Transverse colon (tissue), 4 donors: ENCODE measurements around the gene CILP2. TPM values are rescaled to one million over a fixed set of nuclear protein-coding genes. Genes with fewer than 3 reads are reported as not detected.

Experiments used
- DNase-seq: peaks from one replicate; pipeline ENCODE4 v3.0.0-alpha.2; 2019
- H3K27ac ChIP-seq, 4 donors: fragments of 200-600 bp; sonication (generic); 2 replicates each; pipeline ENCODE4 v1.5.1; 2016 to 2018; ENCODE audit warnings: inconsistent platforms in 4 of 4
- H3K27me3 ChIP-seq: fragments of 200-600 bp; sonication (generic); 2 replicates; pipeline ENCODE4 v1.5.1; 2017; ENCODE audit warnings: inconsistent platforms
- H3K36me3 ChIP-seq, 4 donors: fragments of 200-600 bp; sonication (generic); 2 replicates each; pipeline ENCODE4 v1.5.1; 2017 to 2019; ENCODE audit warnings: inconsistent platforms in 4 of 4
- H3K4me1 ChIP-seq, 4 donors: fragments of 200-600 bp; sonication (generic); 2 replicates each; pipeline ENCODE4 v1.5.1; 2017 to 2020; ENCODE audit warnings: inconsistent platforms in 4 of 4
- H3K4me3 ChIP-seq, 4 donors: fragments of 200-600 bp; sonication (generic); 1 replicate in 1 of 4; 2 replicates in 3 of 4; pipeline versions ENCODE4 v1.5.1 to v1.6.1; 2017 to 2019; ENCODE audit warnings: inconsistent platforms in 4 of 4
- H3K9me3 ChIP-seq, 2 donors: fragments of 200-600 bp; sonication (generic); 2 replicates each; pipeline ENCODE4 v1.5.1; 2017 to 2019; ENCODE audit warnings: inconsistent platforms in 2 of 2
- EP300 ChIP-seq: sonication (generic); formaldehyde crosslinking; IDR thresholded peaks from one replicate; pipeline ENCODE4 v1.6.1; 2017; ENCODE audit warnings: antibody characterized with exemption, low read depth
- POLR2A ChIP-seq: fragments of 450-650 bp; IDR thresholded peaks from one replicate; pipeline ENCODE4 v1.6.1; 2016; ENCODE audit warnings: antibody characterized with exemption, mild to moderate bottlenecking, moderate library complexity
- POLR2AphosphoS5 ChIP-seq, 3 donors: sonication (generic); formaldehyde crosslinking; IDR thresholded peaks; one replicate each; pipeline ENCODE4 v1.6.1; 2016; ENCODE audit warnings: antibody characterized with exemption in 3 of 3
- WGBS, 2 donors: methylation state at CpG; one replicate each; pipeline ENCODE4 v1.1.5; 2018; ENCODE audit warnings: low coverage in 1 of 2; 5-methylcytosine and 5-hydroxymethylcytosine counted together
- in situ Hi-C, 4 donors: fragments of 200-750 bp; cut with MboI; loops; one replicate each; pipeline versions ENCODE4 v1.15.0 to v1.15.1; 2017; ENCODE audit warnings: low sequenced_read_pairs in 3 of 4, low pct_ligation_motif_present in 1 of 4, low pct_unique_long_range_greater_than_20kb in 1 of 4
- intact Hi-C: fragments of 100-400 bp; cut with DNase I; formaldehyde crosslinking; loops from one replicate; pipeline ENCODE4 v1.15.1; 2023; ENCODE audit warnings: low total_unique reads
- total RNA-seq, 4 donors: library from RNA; depleted of rRNA; stranded (reverse); fragments of >200 nt; gene quantifications; one replicate each; pipeline ENCODE4 v1.1.0, GENCODE V29; 2016
- TF ChIP-seq, protein P1 (sequence below), 5 experiments: fragments of 200-600 bp in 3 of 5; fragments of 450-650 bp in 2 of 5; sonication (generic) in 3 of 5; IDR thresholded peaks; 1 replicate in 2 of 5; 2 replicates in 3 of 5; pipeline ENCODE4 v1.5.1; 2016 to 2017; ENCODE audit warnings: antibody characterized with exemption in 5 of 5, inconsistent platforms in 3 of 5, mild to moderate bottlenecking in 2 of 5, moderate library complexity in 1 of 5

CILP2 gene
- total RNA-seq, 4 donors from 2014 or later, result 0.48 TPM; not detected in 3

- Histone ChIP-seq H3K36me3 (peaks cover 0 to 13% (median 6%) of the 10 kb centered on the region in 4 donors), H3K9me3 (no peaks in the 10 kb centered on the region), H3K27me3 (no peaks in the 10 kb centered on the region), H3K4me3 (no peak overlapping the region), H3K4me1 (peaks cover 0 to 3% (median 1%) of the 10 kb centered on the region in 4 donors), H3K27ac (no peak overlapping the region)
- 85% methylated on average over 11 of the region's 11 CpGs; no CpG with 5 or more reads in 1 of the 2 donors for WGBS, 2 donors
- intact Hi-C loops, result no loop called here
- DNase-seq, result no peak
- in situ Hi-C loops, result no loop called here
- TF ChIP-seq POLR2A (no peak), POLR2AphosphoS5 (IDR thresholded peaks at IDR 0.05) (no peak), EP300 (no peak)
- TF ChIP-seq, protein P1, sequence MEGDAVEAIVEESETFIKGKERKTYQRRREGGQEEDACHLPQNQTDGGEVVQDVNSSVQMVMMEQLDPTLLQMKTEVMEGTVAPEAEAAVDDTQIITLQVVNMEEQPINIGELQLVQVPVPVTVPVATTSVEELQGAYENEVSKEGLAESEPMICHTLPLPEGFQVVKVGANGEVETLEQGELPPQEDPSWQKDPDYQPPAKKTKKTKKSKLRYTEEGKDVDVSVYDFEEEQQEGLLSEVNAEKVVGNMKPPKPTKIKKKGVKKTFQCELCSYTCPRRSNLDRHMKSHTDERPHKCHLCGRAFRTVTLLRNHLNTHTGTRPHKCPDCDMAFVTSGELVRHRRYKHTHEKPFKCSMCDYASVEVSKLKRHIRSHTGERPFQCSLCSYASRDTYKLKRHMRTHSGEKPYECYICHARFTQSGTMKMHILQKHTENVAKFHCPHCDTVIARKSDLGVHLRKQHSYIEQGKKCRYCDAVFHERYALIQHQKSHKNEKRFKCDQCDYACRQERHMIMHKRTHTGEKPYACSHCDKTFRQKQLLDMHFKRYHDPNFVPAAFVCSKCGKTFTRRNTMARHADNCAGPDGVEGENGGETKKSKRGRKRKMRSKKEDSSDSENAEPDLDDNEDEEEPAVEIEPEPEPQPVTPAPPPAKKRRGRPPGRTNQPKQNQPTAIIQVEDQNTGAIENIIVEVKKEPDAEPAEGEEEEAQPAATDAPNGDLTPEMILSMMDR (IDR thresholded peaks at IDR 0.05), result no peak
These were observed 29.8 kb upstream of the CILP2 start for GRCh38 chr19:19508217-19508616.

- Histone ChIP-seq H3K9me3 (no peaks in the 10 kb centered on the region), H3K36me3 (peaks cover 0 to 8% (median 2%) of the 10 kb centered on the region in 4 donors), H3K27me3 (no peaks in the 10 kb centered on the region), H3K4me3 (no peak overlapping the region), H3K27ac (no peak overlapping the region), H3K4me1 (peaks cover 0 to 8% (median 4%) of the 10 kb centered on the region in 4 donors)
- TF ChIP-seq, protein P1 (IDR thresholded peaks at IDR 0.05), result no peak
- no peak for TF ChIP-seq POLR2A
- no peak for TF ChIP-seq POLR2AphosphoS5 (IDR thresholded peaks at IDR 0.05)
- TF ChIP-seq EP300, result no peak
- 56% methylated on average over 3 of the region's 6 CpGs; no CpG with 5 or more reads in 1 of the 2 donors for whole genome bisulfite sequencing, 2 donors
- in situ Hi-C loops (no loop called here), intact Hi-C loops (no loop called here)
- DNase-seq, result no peak
These were observed 27.6 kb upstream of the CILP2 start for GRCh38 chr19:19510432-19510831.

DNA sequence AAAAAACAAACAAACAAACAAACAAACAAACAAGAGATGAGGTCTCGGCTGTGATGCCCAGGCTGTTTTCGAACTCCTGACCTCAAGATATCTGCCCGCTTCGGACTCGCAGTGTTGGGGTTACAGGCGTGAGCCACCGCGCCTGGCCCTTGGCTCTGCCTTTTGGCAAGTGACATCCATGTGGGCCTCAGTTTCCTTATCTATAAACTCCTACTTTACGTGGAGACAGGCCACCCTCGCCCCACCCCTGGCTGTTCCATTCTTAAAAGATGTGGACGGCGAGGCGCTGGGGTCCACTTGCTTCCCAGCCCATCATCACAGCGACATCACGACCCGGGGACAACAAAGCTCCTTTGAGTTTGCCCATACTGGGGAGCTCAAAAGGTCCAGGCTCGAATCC, 24.4 kb upstream of the CILP2 start:
- no peaks in the 10 kb centered on the region for H3K27me3 ChIP-seq
- intact Hi-C loops (no loop called here), in situ Hi-C loops (no loop called here)
- peaks cover 6 to 28% (median 19%) of the 10 kb centered on the region in 4 donors for H3K4me1 ChIP-seq
- no peaks in the 10 kb centered on the region for H3K36me3 ChIP-seq
- DNase-seq, result no peak
- WGBS, 2 donors, result 89 to 92% methylated on average over 4 to 17 of the region's 17 CpGs
- peak overlapping the region in 1 of 4 donors; percentile 51 for H3K27ac ChIP-seq
- TF ChIP-seq EP300 (no peak), POLR2AphosphoS5 (IDR thresholded peaks at IDR 0.05) (no peak), POLR2A (no peak)
- TF ChIP-seq, protein P1 (IDR thresholded peaks at IDR 0.05), result no peak
- H3K4me3 ChIP-seq, result peak overlapping the region in 1 of 4 donors; percentile 13
- no peaks in the 10 kb centered on the region for H3K9me3 ChIP-seq

GRCh38 chr19:19514215-19514657, 23.8 kb upstream of the CILP2 start:
- Histone ChIP-seq H3K4me3 (peak overlapping the region in 1 of 4 donors; percentile 13), H3K4me1 (peaks cover 6 to 30% (median 19%) of the 10 kb centered on the region in 4 donors), H3K27ac (peak overlapping the region in 2 of 4 donors; percentile 30 to 64), H3K36me3 (no peaks in the 10 kb centered on the region), H3K9me3 (no peaks in the 10 kb centered on the region), H3K27me3 (no peaks in the 10 kb centered on the region)
- DNase-seq, result peak; percentile 60
- intact Hi-C loops, result no loop called here
- 73% methylated on average over 46 of the region's 46 CpGs; no CpG with 5 or more reads in 1 of the 2 donors for WGBS, 2 donors
- in situ Hi-C loops, result no loop called here
- no peak for TF ChIP-seq POLR2A
- TF ChIP-seq POLR2AphosphoS5 (IDR thresholded peaks at IDR 0.05), result peak in 1 of 3 donors; percentile 12
